GM23338 (cell line): ENCODE results near the gene SUV39H1. TPM values are rescaled to one million over a fixed set of nuclear protein-coding genes. Genes with fewer than 3 reads are reported as not detected.

Experiments
- ATAC-seq: fragments of 200-7000 bp; cut with Tn5 transposase; 3 replicates; pipeline ENCODE4 v1.9.1; 2020
- DNase-seq: peaks from one replicate; pipeline ENCODE4 v3.0.0-alpha.2; 2015; ENCODE audit warnings: low spot score
- H2AFZ ChIP-seq: fragments of 200-600 bp; sonication (generic); 2 replicates; pipeline ENCODE4 v1.8.0; 2016; ENCODE audit warnings: antibody characterized with exemption, mild to moderate bottlenecking, moderate library complexity
- H3F3A ChIP-seq: fragments of 200-600 bp; sonication (generic); replicated peaks from 2 replicates; pipeline ENCODE4 v1.8.0; 2017; ENCODE audit warnings: antibody characterized with exemption, mixed run types, low read depth
- H3K27ac ChIP-seq: fragments of 200-600 bp; sonication (generic); 2 replicates; pipeline ENCODE4 v1.6.1; 2016; ENCODE audit warnings: low read depth
- H3K27me3 ChIP-seq: fragments of 200-600 bp; sonication (generic); 2 replicates; pipeline ENCODE4 v1.8.0; 2016; ENCODE audit warnings: mild to moderate bottlenecking, mixed run types, moderate library complexity; ENCODE audit not compliant: insufficient read depth
- H3K36me3 ChIP-seq: fragments of 200-600 bp; sonication (generic); 2 replicates; pipeline ENCODE4 v1.8.0; 2016; ENCODE audit warnings: mild to moderate bottlenecking; ENCODE audit not compliant: insufficient read depth
- H3K4me1 ChIP-seq: fragments of 200-600 bp; sonication (generic); 2 replicates; pipeline ENCODE4 v1.8.0; 2016; ENCODE audit warnings: mild to moderate bottlenecking, moderate library complexity; ENCODE audit not compliant: insufficient read depth
- H3K4me2 ChIP-seq: fragments of 200-600 bp; sonication (generic); 2 replicates; pipeline ENCODE4 v1.7.1; 2017; ENCODE audit warnings: mixed run types
- H3K4me3 ChIP-seq: fragments of 200-600 bp; sonication (generic); 2 replicates; pipeline ENCODE4 v1.6.1; 2016; ENCODE audit warnings: mixed run types
- H3K79me2 ChIP-seq: fragments of 200-600 bp; sonication (generic); replicated peaks from 2 replicates; pipeline ENCODE4 v1.8.0; 2017; ENCODE audit warnings: mild to moderate bottlenecking; ENCODE audit not compliant: insufficient read depth
- H3K9me2 ChIP-seq: fragments of 200-600 bp; sonication (generic); 2 replicates; pipeline ENCODE4 v1.8.0; 2017; ENCODE audit not compliant: insufficient read depth
- H4K20me1 ChIP-seq: fragments of 200-600 bp; sonication (generic); replicated peaks from 2 replicates; pipeline ENCODE4 v1.8.0; 2017; ENCODE audit warnings: mild to moderate bottlenecking; ENCODE audit not compliant: insufficient read depth
- H3K27ac Mint-ChIP-seq: 2 replicates; pipeline ENCODE4 v1.8.0; 2020; ENCODE audit warnings: inconsistent platforms, mild to moderate bottlenecking, moderate library complexity, mixed read lengths
- H3K27me3 Mint-ChIP-seq: 3 replicates; pipeline ENCODE4 v1.8.0; 2022; ENCODE audit warnings: low read depth, mild to moderate bottlenecking, moderate library complexity, mixed read lengths, inconsistent platforms; ENCODE audit not compliant: insufficient read depth, poor library complexity
- H3K36me3 Mint-ChIP-seq: 3 replicates; pipeline ENCODE4 v1.8.0; 2021; ENCODE audit warnings: low read depth, mild to moderate bottlenecking, inconsistent platforms, moderate library complexity, mixed read lengths
- H3K4me1 Mint-ChIP-seq: 3 replicates; pipeline ENCODE4 v1.8.0; 2020; ENCODE audit warnings: mild to moderate bottlenecking, inconsistent platforms, mixed read lengths
- H3K4me3 Mint-ChIP-seq: 3 replicates; pipeline ENCODE4 v1.8.0; 2021; ENCODE audit warnings: moderate library complexity, mild to moderate bottlenecking, inconsistent platforms, mixed read lengths
- H3K9me3 Mint-ChIP-seq: 3 replicates; pipeline ENCODE4 v1.8.0; 2020; ENCODE audit warnings: moderate library complexity, mild to moderate bottlenecking, inconsistent platforms, mixed read lengths
- ETS1 ChIP-seq: IDR thresholded peaks from 2 replicates; pipeline ENCODE4 v1.6.1; 2016; ENCODE audit warnings: antibody characterized with exemption
- NANOG ChIP-seq: IDR thresholded peaks from 2 replicates; pipeline ENCODE4 v1.6.1; 2016; ENCODE audit warnings: antibody characterized with exemption, borderline replicate concordance
- STAT1 ChIP-seq: IDR thresholded peaks from one replicate; pipeline ENCODE4 v1.6.1; 2016; ENCODE audit warnings: antibody characterized with exemption; ENCODE audit not compliant: unreplicated experiment
- ZNF331 ChIP-seq: fragments of 250-450 bp; sonication (Bioruptor Pico); IDR thresholded peaks from 2 replicates; pipeline ENCODE4 v1.5.0; 2020; ENCODE audit warnings: low read depth, mild to moderate bottlenecking, moderate library complexity
- polyA plus RNA-seq: library from polyadenylated mRNA; unstranded; fragments of >200 nt; fragmentation: Nextera tagmentation; extraction: Ambion mirVana; gene quantifications from 2 replicates; pipeline ENCODE4 v1.2.1, GENCODE V29; 2016
- total RNA-seq: library from RNA; depleted of rRNA; stranded (reverse); fragments of >200 nt; shearing (Covaris generic); gene quantifications from 2 replicates; pipeline ENCODE4 v1.2.3, GENCODE V29; 2014
- TF ChIP-seq, protein P1 (sequence below): fragments of 250-450 bp; sonication (Bioruptor Pico); IDR thresholded peaks from 2 replicates; pipeline ENCODE4 v1.5.0; 2020; ENCODE audit warnings: mild to moderate bottlenecking, moderate library complexity
- TF ChIP-seq, protein P2 (sequence below), 2 experiments: fragments of 200-600 bp in 1 of 2; sonication (generic) in 1 of 2; conservative IDR thresholded peaks; 2 replicates each; pipeline versions ENCODE4 v1.5.1 to v1.6.1; 2016 to 2017; ENCODE audit warnings: antibody characterized with exemption in 2 of 2, low read depth in 2 of 2, mild to moderate bottlenecking in 2 of 2, moderate library complexity in 1 of 2
- TF ChIP-seq, protein P3 (sequence below): IDR thresholded peaks from one replicate; pipeline ENCODE4 v1.6.1; 2018; ENCODE audit warnings: antibody characterized with exemption; ENCODE audit not compliant: unreplicated experiment

Gene SUV39H1
- total and polyA plus RNA-seq, 2 experiments from 2014 or later, result 9.5 to 15.2 TPM

- TF ChIP-seq, protein P1, sequence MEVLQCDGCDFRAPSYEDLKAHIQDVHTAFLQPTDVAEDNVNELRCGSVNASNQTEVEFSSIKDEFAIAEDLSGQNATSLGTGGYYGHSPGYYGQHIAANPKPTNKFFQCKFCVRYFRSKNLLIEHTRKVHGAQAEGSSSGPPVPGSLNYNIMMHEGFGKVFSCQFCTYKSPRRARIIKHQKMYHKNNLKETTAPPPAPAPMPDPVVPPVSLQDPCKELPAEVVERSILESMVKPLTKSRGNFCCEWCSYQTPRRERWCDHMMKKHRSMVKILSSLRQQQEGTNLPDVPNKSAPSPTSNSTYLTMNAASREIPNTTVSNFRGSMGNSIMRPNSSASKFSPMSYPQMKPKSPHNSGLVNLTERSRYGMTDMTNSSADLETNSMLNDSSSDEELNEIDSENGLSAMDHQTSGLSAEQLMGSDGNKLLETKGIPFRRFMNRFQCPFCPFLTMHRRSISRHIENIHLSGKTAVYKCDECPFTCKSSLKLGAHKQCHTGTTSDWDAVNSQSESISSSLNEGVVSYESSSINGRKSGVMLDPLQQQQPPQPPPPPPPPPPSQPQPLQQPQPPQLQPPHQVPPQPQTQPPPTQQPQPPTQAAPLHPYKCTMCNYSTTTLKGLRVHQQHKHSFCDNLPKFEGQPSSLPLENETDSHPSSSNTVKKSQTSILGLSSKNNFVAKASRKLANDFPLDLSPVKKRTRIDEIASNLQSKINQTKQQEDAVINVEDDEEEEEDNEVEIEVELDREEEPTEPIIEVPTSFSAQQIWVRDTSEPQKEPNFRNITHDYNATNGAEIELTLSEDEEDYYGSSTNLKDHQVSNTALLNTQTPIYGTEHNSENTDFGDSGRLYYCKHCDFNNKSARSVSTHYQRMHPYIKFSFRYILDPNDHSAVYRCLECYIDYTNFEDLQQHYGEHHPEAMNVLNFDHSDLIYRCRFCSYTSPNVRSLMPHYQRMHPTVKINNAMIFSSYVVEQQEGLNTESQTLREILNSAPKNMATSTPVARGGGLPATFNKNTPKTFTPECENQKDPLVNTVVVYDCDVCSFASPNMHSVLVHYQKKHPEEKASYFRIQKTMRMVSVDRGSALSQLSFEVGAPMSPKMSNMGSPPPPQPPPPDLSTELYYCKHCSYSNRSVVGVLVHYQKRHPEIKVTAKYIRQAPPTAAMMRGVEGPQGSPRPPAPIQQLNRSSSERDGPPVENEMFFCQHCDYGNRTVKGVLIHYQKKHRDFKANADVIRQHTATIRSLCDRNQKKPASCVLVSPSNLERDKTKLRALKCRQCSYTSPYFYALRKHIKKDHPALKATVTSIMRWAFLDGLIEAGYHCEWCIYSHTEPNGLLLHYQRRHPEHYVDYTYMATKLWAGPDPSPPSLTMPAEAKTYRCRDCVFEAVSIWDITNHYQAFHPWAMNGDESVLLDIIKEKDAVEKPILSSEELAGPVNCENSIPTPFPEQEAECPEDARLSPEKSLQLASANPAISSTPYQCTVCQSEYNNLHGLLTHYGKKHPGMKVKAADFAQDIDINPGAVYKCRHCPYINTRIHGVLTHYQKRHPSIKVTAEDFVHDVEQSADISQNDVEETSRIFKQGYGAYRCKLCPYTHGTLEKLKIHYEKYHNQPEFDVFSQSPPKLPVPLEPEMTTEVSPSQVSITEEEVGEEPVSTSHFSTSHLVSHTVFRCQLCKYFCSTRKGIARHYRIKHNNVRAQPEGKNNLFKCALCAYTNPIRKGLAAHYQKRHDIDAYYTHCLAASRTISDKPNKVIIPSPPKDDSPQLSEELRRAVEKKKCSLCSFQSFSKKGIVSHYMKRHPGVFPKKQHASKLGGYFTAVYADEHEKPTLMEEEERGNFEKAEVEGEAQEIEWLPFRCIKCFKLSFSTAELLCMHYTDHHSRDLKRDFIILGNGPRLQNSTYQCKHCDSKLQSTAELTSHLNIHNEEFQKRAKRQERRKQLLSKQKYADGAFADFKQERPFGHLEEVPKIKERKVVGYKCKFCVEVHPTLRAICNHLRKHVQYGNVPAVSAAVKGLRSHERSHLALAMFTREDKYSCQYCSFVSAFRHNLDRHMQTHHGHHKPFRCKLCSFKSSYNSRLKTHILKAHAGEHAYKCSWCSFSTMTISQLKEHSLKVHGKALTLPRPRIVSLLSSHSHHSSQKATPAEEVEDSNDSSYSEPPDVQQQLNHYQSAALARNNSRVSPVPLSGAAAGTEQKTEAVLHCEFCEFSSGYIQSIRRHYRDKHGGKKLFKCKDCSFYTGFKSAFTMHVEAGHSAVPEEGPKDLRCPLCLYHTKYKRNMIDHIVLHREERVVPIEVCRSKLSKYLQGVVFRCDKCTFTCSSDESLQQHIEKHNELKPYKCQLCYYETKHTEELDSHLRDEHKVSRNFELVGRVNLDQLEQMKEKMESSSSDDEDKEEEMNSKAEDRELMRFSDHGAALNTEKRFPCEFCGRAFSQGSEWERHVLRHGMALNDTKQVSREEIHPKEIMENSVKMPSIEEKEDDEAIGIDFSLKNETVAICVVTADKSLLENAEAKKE (CRISPR knock-in tag), result no peak
- TF ChIP-seq NANOG, result no peak
- TF ChIP-seq, protein P2, sequence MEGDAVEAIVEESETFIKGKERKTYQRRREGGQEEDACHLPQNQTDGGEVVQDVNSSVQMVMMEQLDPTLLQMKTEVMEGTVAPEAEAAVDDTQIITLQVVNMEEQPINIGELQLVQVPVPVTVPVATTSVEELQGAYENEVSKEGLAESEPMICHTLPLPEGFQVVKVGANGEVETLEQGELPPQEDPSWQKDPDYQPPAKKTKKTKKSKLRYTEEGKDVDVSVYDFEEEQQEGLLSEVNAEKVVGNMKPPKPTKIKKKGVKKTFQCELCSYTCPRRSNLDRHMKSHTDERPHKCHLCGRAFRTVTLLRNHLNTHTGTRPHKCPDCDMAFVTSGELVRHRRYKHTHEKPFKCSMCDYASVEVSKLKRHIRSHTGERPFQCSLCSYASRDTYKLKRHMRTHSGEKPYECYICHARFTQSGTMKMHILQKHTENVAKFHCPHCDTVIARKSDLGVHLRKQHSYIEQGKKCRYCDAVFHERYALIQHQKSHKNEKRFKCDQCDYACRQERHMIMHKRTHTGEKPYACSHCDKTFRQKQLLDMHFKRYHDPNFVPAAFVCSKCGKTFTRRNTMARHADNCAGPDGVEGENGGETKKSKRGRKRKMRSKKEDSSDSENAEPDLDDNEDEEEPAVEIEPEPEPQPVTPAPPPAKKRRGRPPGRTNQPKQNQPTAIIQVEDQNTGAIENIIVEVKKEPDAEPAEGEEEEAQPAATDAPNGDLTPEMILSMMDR (conservative IDR thresholded peaks at IDR 0.05; ENCODE audit: low read depth in 2 of 2), result no peak
- no peak for TF ChIP-seq STAT1
These were observed 17.3 kb downstream of the SUV39H1 start (continued) for GRCh38 chrX:48713847-48714246.

- no peaks in the 10 kb centered on the region for H3K36me3 ChIP-seq
- no peaks in the 10 kb centered on the region for H3K9me3 Mint-ChIP-seq
- no peak for TF ChIP-seq STAT1
- TF ChIP-seq ZNF331 (CRISPR knock-in tag), result no peak
- TF ChIP-seq, protein P3, sequence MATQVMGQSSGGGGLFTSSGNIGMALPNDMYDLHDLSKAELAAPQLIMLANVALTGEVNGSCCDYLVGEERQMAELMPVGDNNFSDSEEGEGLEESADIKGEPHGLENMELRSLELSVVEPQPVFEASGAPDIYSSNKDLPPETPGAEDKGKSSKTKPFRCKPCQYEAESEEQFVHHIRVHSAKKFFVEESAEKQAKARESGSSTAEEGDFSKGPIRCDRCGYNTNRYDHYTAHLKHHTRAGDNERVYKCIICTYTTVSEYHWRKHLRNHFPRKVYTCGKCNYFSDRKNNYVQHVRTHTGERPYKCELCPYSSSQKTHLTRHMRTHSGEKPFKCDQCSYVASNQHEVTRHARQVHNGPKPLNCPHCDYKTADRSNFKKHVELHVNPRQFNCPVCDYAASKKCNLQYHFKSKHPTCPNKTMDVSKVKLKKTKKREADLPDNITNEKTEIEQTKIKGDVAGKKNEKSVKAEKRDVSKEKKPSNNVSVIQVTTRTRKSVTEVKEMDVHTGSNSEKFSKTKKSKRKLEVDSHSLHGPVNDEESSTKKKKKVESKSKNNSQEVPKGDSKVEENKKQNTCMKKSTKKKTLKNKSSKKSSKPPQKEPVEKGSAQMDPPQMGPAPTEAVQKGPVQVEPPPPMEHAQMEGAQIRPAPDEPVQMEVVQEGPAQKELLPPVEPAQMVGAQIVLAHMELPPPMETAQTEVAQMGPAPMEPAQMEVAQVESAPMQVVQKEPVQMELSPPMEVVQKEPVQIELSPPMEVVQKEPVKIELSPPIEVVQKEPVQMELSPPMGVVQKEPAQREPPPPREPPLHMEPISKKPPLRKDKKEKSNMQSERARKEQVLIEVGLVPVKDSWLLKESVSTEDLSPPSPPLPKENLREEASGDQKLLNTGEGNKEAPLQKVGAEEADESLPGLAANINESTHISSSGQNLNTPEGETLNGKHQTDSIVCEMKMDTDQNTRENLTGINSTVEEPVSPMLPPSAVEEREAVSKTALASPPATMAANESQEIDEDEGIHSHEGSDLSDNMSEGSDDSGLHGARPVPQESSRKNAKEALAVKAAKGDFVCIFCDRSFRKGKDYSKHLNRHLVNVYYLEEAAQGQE, result no peak
- TF ChIP-seq ETS1, result no peak
These were observed 18.0 kb downstream of the SUV39H1 start for GRCh38 chrX:48714573-48714972.

More at GRCh38 chrX:48714573-48714972, 18.0 kb downstream of the SUV39H1 start:
- Histone ChIP-seq H3K4me2 (no peak overlapping the region), H3F3A (no peaks in the 10 kb centered on the region), H3K27ac (no peak overlapping the region), H3K27me3 (peaks cover 12% of the 10 kb centered on the region; the same call in 1 of the 2 replicates), H3K9me2 (no peaks in the 10 kb centered on the region), H3K79me2 (no peaks in the 10 kb centered on the region), H3K4me1 (no peaks in the 10 kb centered on the region), H2AFZ (no peak overlapping the region), H4K20me1 (no peaks in the 10 kb centered on the region), H3K4me3 (no peak overlapping the region)
- no peak overlapping the region for H3K4me3 Mint-ChIP-seq
- DNase-seq (no peak), ATAC-seq (no peak)
- H3K27ac Mint-ChIP-seq, result no peak overlapping the region
- no peaks in the 10 kb centered on the region for H3K36me3 Mint-ChIP-seq
- peaks cover 5% of the 10 kb centered on the region for H3K27me3 Mint-ChIP-seq
- H3K4me1 Mint-ChIP-seq, result no peaks in the 10 kb centered on the region
